Memory B cell (primary cell): ENCODE measurements around the gene CACNA2D2.
A peak's percentile ranks its signal among the peaks of the same experiment; 100 is the strongest.

ENCODE experiments used
- ATAC-seq: fragments of 150-1000 bp; cut with Tn5 transposase; 2 replicates; pipeline ENCODE4 v1.10.0; 2021; ENCODE audit warnings: low read depth, mild to moderate bottlenecking, moderate library complexity
- DNase-seq, 2 donors: peaks; one replicate each; pipeline ENCODE4 v3.0.0; 2022; ENCODE audit warnings: low spot score in 2 of 2
- H3K27ac Mint-ChIP-seq: one replicate; pipeline ENCODE4 v1.8.0; 2022; ENCODE audit warnings: mild to moderate bottlenecking, moderate library complexity, mixed read lengths
- H3K27me3 Mint-ChIP-seq: one replicate; pipeline ENCODE4 v1.8.0; 2022; ENCODE audit warnings: mixed read lengths
- H3K36me3 Mint-ChIP-seq: one replicate; pipeline ENCODE4 v1.8.0; 2022; ENCODE audit warnings: mild to moderate bottlenecking, mixed read lengths
- H3K4me1 Mint-ChIP-seq: one replicate; pipeline ENCODE4 v1.8.0; 2022; ENCODE audit warnings: mixed read lengths
- H3K4me3 Mint-ChIP-seq: one replicate; pipeline ENCODE4 v1.8.0; 2022; ENCODE audit warnings: mild to moderate bottlenecking, moderate library complexity, mixed read lengths
- H3K9me3 Mint-ChIP-seq: one replicate; pipeline ENCODE4 v1.8.0; 2022; ENCODE audit warnings: mixed read lengths

Gene CACNA2D2

DNA sequence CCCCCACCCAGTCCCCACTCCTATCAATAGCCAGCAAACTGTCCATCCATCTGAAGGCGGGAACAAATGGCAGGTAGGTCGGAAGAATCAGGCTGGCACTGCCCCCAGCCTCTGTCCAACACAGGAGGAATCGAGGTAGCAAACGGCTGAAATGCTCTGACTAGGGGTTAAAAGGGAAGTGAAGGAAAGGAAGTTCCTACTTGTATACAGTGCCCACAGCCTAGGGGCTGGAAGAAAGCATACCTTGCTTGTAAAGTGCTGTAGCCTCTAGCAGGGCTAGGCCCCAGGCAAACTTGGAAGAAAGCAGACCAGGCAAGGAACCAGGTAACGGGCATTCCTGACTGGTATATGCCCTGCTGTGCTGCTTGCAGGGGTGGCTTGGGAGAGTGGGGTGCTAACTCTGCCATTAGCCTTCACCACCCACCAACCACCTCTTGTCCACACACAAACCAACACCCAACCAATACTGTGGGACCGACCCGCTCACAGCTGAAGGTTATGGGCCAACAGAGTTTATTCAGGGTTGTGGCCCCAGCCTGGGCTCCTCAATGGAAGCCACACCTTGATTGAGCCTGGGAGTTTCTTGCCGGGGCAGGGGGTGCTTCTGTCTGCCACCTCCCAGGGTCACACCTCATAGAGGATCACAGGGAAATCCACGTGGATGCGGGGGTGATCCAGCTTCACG, 177.8 kb downstream of the CACNA2D2 start:
- Mint-ChIP-seq H3K36me3 (peaks cover 3% of the 10 kb centered on the region), H3K9me3 (no peaks in the 10 kb centered on the region), H3K27me3 (no peaks in the 10 kb centered on the region), H3K4me1 (peaks cover 17% of the 10 kb centered on the region), H3K27ac (no peak overlapping the region), H3K4me3 (no peak overlapping the region)
- no peak for DNase-seq
- ATAC-seq: no peak

DNA sequence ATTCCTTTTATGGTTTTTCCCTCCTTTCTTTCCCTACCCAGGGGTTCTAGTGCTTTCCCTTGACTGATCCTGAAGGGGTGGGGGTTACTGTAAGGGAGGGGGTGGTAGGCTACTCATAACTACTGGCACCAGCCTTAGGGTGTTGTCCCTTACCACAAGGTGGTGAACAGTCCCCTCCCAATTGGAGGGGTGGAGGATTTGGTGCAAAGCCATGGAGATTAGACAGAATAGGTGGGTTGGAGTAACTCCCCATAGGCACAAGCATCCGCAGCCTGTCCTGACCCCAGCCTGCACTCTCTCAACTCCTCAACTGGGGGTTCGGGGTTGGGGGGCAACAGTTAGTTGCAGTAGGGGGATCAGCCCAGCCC, 178.3 kb downstream of the CACNA2D2 start:
- Mint-ChIP-seq H3K4me3 (no peak overlapping the region), H3K9me3 (no peaks in the 10 kb centered on the region), H3K27ac (no peak overlapping the region), H3K4me1 (peaks cover 23% of the 10 kb centered on the region), H3K36me3 (no peaks in the 10 kb centered on the region), H3K27me3 (no peaks in the 10 kb centered on the region)
- ATAC-seq (no peak), DNase-seq (no peak)

DNA sequence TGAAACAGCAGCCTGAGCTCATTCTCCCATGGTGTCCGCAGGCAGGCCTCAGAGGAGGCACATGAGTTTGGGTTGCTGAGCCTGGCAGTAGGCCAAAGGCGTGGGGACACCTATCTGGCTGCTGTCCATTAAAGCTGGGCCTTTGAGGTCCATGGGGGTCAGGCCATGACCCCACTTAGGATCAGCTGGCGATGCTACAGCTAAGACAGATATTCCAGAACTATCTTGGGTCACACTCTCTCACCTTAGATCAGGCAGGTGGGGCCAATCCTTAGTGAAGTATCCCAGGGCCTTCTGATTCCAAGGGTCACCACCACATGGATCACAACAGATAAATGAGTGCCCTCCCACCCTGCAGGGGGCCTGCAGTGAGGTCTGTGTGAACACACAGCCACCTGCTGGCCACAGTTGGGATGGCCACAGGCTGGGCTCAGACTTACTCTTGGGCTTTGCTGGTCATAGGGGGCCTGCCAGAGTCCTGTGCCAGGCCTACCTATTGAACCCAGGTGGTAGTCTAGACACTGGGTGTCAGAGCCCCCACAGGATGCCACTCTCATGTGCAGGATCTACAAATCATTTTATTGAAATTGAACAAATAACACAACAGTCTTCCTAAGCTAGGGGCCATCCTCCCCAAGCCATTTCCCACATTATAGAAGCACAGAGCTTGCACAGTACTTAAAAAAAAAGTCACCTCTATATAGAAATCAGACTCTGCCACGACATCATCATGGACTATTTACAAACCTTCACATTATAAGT, 178.9 kb downstream of the CACNA2D2 start:
- no peak overlapping the region for H3K27ac Mint-ChIP-seq
- H3K27me3 Mint-ChIP-seq: no peaks in the 10 kb centered on the region
- H3K9me3 Mint-ChIP-seq: no peaks in the 10 kb centered on the region
- H3K4me3 Mint-ChIP-seq: no peak overlapping the region
- peaks cover 25% of the 10 kb centered on the region for H3K4me1 Mint-ChIP-seq
- DNase-seq (no peak), ATAC-seq (peak; percentile 10)
- H3K36me3 Mint-ChIP-seq: no peaks in the 10 kb centered on the region

DNA sequence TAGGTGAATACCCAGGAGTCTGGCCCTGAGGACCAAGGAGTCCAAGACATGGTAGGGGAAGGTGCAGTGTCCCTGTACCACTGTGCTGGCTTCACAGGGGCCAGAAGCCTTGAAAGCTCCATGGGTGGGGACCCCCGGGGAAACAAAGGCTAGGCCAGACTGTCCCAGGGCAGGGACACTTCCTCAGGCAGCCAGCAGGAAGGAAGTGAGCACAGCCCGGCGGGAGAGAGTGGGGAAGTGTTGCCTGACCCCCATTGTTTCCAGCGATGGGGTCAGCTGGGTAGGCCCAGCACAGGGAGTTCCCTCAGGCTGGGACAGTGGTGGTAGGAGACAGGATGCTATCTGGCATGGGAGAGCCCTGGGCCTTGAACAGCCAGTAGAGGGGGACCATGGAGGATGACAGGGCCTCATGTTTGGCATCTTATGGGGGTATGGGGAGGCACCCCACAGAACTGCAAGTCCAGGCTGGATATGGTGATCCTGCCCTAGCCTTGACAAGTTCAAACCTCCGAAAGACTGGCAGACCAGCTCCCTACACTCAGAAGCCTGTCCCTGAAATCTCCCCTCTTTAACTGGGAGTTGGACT, 179.7 kb downstream of the CACNA2D2 start:
- no peaks in the 10 kb centered on the region for H3K36me3 Mint-ChIP-seq
- no peaks in the 10 kb centered on the region for H3K27me3 Mint-ChIP-seq
- ATAC-seq (no peak), DNase-seq (no peak)
- peaks cover 33% of the 10 kb centered on the region for H3K4me1 Mint-ChIP-seq
- no peak overlapping the region for H3K27ac Mint-ChIP-seq
- no peaks in the 10 kb centered on the region for H3K9me3 Mint-ChIP-seq
- no peak overlapping the region for H3K4me3 Mint-ChIP-seq

DNA sequence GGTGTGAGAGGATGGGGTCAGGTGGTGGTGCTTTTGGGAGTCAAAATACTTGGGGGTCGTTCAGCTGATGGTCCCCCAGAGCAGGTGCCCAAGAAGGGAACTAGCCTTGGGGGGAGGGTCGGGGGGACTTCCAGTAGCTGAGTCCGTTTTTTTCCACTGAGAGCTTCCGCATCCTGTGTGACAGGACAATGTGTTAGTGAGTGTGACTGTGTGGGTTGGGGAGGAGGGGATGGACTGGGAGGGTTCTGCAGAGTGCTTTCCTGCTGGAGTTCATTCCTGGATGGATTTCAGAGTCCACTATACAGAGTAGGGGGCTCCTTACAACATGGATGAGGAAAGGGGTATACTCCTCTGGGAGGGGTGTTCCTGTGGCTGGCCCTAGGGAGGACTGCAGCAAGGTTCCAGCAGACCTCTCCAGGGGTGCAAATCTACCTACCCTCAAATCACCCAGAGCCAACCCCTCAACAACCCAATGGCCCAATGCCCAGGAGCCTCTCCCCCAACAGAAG, 180.3 kb downstream of the CACNA2D2 start:
- Mint-ChIP-seq H3K27ac (no peak overlapping the region), H3K36me3 (no peaks in the 10 kb centered on the region), H3K27me3 (no peaks in the 10 kb centered on the region), H3K9me3 (no peaks in the 10 kb centered on the region), H3K4me3 (peak overlapping the region; percentile 3), H3K4me1 (peaks cover 34% of the 10 kb centered on the region)
- DNase-seq (no peak), ATAC-seq (no peak)

DNA sequence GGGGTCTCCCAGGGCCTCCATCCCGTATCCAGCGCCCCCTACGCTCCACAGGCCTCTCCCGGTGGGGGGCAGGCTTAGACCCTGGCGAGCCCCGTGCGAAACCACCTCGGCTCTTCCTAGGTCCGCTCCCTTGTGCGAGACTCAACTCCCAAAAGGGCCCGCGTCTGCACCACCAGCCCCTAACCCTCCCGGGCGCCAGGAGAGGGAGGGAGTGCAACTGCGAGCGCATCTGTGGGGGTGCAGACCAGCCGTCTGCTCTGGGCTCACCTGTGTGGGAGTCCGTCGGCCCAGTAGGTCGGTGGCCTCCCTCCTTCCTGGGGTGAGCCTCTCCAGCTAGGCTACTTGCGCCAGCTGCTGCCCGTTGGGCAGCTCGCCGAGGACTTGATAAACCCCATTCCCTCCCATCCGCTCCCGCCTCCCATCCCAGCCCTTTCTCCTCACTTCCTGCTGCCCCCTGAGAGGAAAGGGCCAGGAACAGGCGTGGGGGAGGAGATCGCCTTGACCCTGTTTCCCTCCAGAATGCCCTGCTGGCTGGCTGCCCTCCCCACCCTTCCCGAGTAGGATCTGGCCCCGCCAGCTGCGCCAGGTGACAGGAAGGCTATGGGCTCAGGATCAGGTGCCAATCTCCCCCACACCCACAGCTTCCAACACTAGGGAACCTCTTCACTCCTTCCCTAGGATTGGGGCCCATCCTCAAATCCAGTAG, 180.9 kb downstream of the CACNA2D2 start, which contains the start of gene HYAL2:
TSS of gene HYAL2 (minus strand) at position 360 of the 706 bp plus-strand sequence. CDS start 2,256 bp downstream, outside the sequence.
- H3K27ac Mint-ChIP-seq: peak within 1 kb of the TSS; percentile 91
- peaks cover 36% of the 10 kb centered on the region for H3K4me1 Mint-ChIP-seq
- no peak for ATAC-seq
- H3K4me3 Mint-ChIP-seq: peak within 1 kb of the TSS; percentile 86
- no peaks in the 10 kb centered on the region for H3K9me3 Mint-ChIP-seq
- DNase-seq: no peak
- H3K36me3 Mint-ChIP-seq: no peaks in the 10 kb centered on the region
- H3K27me3 Mint-ChIP-seq: no peaks in the 10 kb centered on the region

DNA sequence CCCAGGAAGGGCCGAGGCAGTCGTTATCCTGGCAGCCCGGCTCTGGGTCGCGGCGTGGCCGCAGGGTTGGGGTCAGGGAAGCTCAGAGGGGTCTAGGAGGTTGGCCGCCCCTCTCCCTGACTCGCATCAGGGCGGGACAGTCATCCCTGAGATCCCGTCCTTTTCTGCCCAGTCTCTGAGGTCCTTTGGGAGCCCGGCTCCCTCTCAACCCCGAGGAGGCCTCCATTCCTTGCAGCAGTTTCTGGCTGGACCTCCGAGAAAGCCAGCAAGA, 181.4 kb downstream of the CACNA2D2 start:
- no peaks in the 10 kb centered on the region for H3K9me3 Mint-ChIP-seq
- H3K27ac Mint-ChIP-seq: no peak overlapping the region
- peaks cover 36% of the 10 kb centered on the region for H3K4me1 Mint-ChIP-seq
- no peaks in the 10 kb centered on the region for H3K27me3 Mint-ChIP-seq
- DNase-seq (no peak), ATAC-seq (no peak)
- no peaks in the 10 kb centered on the region for H3K36me3 Mint-ChIP-seq
- no peak overlapping the region for H3K4me3 Mint-ChIP-seq

DNA sequence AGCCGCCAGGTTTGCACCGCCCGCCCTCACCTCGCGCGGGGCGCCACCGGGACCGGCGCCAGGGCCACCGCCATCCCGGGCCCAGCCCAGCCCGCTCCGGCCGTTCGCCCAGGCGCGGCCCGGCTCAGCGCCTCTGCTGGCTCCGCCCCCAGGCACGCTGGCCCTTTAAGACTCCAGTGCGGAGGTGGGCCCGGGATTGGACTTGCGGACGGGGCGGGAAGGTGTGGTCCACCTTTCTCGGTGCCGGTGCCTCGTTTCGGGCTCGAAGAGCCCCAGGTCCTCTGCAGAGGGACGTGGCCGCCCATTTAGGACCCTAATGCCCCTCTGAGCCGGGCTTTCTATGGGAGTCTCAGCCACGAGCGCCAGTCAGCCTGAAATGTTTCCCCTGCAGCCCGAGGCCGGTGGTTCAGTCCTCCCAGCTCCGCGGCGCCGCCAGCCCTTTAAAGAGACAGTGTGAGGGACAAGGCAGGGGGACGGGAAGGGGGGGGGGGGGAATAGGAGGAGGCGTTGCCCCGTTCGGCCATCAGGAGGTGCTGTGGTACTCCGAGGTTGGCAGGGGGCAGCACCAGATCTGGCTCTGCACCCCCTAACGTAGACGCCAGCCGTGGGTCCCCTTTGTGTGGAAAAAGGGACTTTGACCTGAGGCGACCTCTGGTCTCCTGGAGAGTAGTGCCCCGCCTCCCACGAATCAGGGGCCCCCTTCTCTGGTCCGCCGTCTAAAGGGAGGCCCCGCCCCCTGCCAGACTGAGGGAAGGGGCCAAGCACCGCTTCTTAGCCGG, 181.9 kb downstream of the CACNA2D2 start:
- H3K4me3 Mint-ChIP-seq: peak overlapping the region; percentile 86
- DNase-seq (peak; percentile 78 to 81), ATAC-seq (peak; percentile 77)
- no peaks in the 10 kb centered on the region for H3K27me3 Mint-ChIP-seq
- peaks cover 37% of the 10 kb centered on the region for H3K4me1 Mint-ChIP-seq
- H3K36me3 Mint-ChIP-seq: no peaks in the 10 kb centered on the region
- H3K27ac Mint-ChIP-seq: peak overlapping the region; percentile 91
- H3K9me3 Mint-ChIP-seq: no peaks in the 10 kb centered on the region

DNA sequence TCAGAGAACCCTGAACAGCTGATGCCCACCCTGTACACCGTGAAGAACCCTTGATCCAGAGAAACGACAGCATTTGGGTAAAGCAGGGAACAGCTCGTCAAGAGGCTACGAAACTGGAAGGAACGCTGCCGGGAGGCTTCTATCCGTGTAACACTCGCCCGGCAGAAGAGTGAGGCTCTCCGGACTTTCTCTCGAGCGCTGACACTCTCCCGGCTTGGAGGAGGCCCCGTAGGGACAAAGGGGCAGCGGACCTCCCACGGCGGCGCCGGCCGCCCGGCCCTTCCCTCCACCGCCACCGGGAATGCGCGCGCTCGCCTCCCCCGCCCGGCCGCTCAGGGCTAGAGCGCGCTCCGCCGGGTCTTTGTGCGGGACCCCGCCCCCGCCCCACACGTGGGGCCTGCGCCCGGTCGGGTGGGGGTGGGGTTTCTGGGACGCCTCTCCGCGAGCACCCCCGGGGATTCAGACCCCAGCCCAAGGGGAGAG, 182.5 kb downstream of the CACNA2D2 start:
- DNase-seq: no peak
- Mint-ChIP-seq H3K4me3 (peak overlapping the region; percentile 91), H3K9me3 (no peaks in the 10 kb centered on the region), H3K27me3 (no peaks in the 10 kb centered on the region), H3K27ac (peak overlapping the region; percentile 91), H3K36me3 (no peaks in the 10 kb centered on the region), H3K4me1 (peaks cover 38% of the 10 kb centered on the region)
- ATAC-seq: peak; percentile 56

DNA sequence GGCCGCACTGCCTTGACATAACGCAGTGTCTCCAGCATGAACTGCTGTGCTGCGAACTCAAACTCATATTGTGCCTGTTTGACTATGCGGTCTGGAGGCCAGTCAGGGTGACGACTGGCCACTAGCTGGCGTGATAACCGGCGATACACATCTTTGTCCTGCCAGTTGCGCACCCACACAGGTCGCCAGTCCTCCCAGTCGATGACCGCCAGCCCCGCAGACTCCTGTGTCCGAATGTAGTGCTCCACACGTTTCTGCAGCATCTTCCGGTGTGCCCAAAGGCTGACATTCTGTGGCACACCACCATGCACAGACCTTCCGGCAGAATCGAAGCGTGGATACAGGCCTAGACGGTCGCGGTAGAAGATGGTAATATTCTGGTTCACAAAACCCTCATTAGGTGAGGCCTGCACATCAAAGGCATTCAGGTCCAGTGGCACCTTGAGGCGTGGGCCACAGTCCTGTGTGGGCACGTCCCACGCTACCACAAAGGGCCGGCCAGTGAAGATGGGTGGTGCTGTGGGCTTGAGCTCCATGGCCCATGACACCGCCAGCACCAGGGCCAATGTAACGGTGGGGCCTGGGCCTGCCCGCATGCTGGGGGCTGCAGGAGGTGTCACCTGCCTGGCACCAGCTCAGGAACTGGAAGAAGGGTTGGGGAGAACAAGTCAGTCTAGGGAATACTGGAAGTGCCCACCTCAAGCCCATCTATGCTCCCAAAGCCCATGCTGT, 183.4 kb downstream of the CACNA2D2 start:
- H3K9me3 Mint-ChIP-seq: no peaks in the 10 kb centered on the region
- H3K36me3 Mint-ChIP-seq: no peaks in the 10 kb centered on the region
- H3K4me1 Mint-ChIP-seq: peaks cover 42% of the 10 kb centered on the region
- H3K4me3 Mint-ChIP-seq: peak overlapping the region; percentile 91
- no peaks in the 10 kb centered on the region for H3K27me3 Mint-ChIP-seq
- DNase-seq (no peak), ATAC-seq (no peak)
- H3K27ac Mint-ChIP-seq: peak overlapping the region; percentile 72

DNA sequence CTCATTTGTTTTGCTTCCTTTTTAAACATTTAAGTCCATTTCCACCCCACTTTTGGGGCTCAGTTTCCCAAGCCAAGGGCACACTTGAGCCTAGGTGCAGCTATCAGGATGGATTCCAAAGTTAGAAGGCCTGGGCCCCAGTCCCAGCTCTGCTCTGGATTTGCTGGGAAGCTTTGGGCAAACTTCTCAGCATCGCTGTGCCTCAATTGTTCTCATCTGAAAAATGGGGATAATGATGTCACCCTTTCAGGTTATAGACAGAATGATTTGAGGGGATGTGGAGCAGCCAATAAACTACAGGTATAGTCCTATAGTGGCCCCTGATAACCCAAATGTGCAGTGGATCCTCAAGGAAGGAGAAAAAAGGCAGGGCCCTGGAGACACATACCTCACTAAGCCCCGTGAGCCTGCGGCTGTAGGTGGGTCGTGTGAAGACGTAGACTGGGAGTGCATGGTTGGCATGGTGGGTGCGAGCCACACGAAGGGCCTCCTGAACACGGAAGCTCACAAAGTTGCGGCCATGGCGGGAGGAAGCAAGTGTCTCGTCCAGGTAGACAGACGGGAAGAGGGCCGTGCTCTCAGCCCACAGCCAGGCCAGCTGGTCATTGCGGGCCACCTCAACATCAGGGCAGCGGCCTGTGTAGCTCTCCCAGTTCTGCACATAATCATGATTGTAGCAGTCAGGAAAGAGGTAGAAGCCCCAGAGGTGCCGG, 184.1 kb downstream of the CACNA2D2 start:
- no peak overlapping the region for H3K27ac Mint-ChIP-seq
- H3K4me3 Mint-ChIP-seq: peak overlapping the region; percentile 32
- no peaks in the 10 kb centered on the region for H3K27me3 Mint-ChIP-seq
- H3K9me3 Mint-ChIP-seq: no peaks in the 10 kb centered on the region
- H3K4me1 Mint-ChIP-seq: peaks cover 39% of the 10 kb centered on the region
- ATAC-seq (no peak), DNase-seq (no peak)
- H3K36me3 Mint-ChIP-seq: no peaks in the 10 kb centered on the region

DNA sequence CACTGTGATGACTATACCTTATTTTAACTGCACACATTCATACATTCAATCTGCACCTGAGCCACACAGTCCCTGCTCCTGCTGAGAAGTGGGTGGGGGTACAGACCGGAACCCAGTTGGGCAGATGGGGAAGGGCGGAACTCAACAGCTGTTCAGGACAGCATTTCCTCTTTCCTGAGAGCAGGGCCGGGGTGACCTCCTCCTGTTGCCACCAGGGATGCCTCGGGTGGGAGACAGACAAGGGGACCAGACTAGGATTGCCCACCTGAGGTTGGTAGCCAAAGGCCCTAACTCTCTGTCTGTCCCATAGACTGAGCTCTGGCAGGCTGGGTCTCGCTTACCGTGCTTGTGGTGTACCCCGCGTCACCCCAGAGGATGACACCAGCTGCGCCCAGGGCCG, 184.8 kb downstream of the CACNA2D2 start:
- Mint-ChIP-seq H3K4me1 (peaks cover 39% of the 10 kb centered on the region), H3K27ac (no peak overlapping the region), H3K36me3 (no peaks in the 10 kb centered on the region), H3K27me3 (no peaks in the 10 kb centered on the region), H3K9me3 (no peaks in the 10 kb centered on the region), H3K4me3 (peak overlapping the region; percentile 29)
- ATAC-seq (no peak), DNase-seq (no peak)
